ENCODE data around the gene CNDP2. TPM values are rescaled to one million over a fixed set of nuclear protein-coding genes. Genes with fewer than 3 reads are reported as not detected.

Gene CNDP2
- total and polyA plus RNA-seq, 12 donors, result 49.7 to 159 (median 97.9) TPM

GRCh38 chr18:74546751-74547530 is 50.8 kb downstream of the CNDP2 start:
- Histone ChIP-seq H3K4me1 (replicated peaks in 1 of 2) (peaks cover 0 to 2% of the 10 kb centered on the region in 2 donors), H3K4me3 (no peak overlapping the region), H3K36me3 (replicated peaks in 1 of 2) (no peaks in the 10 kb centered on the region), H3K27me3 (no peaks in the 10 kb centered on the region), H3K27ac (peak overlapping the region in 1 of 5 donors; percentile 50), H3K9me3 (replicated peaks in 1 of 3) (peaks cover 0 to 6% (median 0%) of the 10 kb centered on the region in 3 donors)
- WGBS, 4 donors, result 47 to 64% (median 56%) methylated on average over 9 of the region's 9 CpGs
- peak in 1 of 7 donors; percentile 34 for DNase-seq
- intact Hi-C loops (cut with DNase I), result loop anchor here in 1 of 2 donors (5.0 kb wide), 1 partner anchor 350 kb away; no protein-coding TSS in a partner anchor
- no peak for TF ChIP-seq CTCF (IDR thresholded peaks at IDR 0.05)
- TF ChIP-seq POLR2A (IDR thresholded peaks at IDR 0.05), result no peak

DNA sequence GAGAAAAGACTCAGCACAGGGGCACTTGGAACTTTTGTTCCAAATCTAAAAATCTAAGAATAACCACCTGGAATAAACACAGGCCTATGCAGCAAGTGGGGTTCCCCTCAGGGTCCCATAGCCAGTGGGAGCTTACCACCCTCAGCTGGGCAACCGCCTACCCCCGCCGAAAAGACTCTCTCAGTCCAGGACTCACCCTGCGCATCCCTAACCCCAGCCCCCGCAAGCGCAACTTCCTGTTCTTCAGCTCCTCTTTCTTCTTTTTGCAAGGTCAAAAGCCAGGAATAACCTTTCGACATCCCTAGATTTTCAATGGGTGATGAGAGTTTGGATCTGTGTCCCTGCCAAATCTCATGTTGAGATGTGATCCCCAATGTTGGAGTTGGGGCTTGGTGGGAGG is 51.7 kb downstream of the CNDP2 start:
- Histone ChIP-seq H3K36me3 (replicated peaks in 1 of 2) (no peaks in the 10 kb centered on the region), H3K27me3 (no peaks in the 10 kb centered on the region), H3K4me1 (replicated peaks in 1 of 2) (peaks cover 0 to 2% of the 10 kb centered on the region in 2 donors), H3K27ac (no peak overlapping the region), H3K4me3 (no peak overlapping the region), H3K9me3 (replicated peaks in 1 of 3) (peaks cover 0 to 6% (median 0%) of the 10 kb centered on the region in 3 donors)
- TF ChIP-seq CTCF (IDR thresholded peaks at IDR 0.05) (no peak), POLR2A (IDR thresholded peaks at IDR 0.05) (no peak)
- DNase-seq, result no peak
- intact Hi-C loops (cut with DNase I), result loop anchor here in 1 of 2 donors (5.0 kb wide), 1 partner anchor 351 kb away; no protein-coding TSS in a partner anchor
- 92 to 95% (median 94%) methylated on average over 7 of the region's 7 CpGs for WGBS, 4 donors

- DNase-seq, result peak in 1 of 7 donors; percentile 14
- 85 to 96% (median 94%) methylated on average over 1 of the region's 1 CpG for WGBS, 4 donors
- no peak overlapping the region for H3K27ac ChIP-seq
Observed at GRCh38 chr18:74549591-74550104, 53.5 kb downstream of the CNDP2 start.

More at GRCh38 chr18:74549591-74550104, 53.5 kb downstream of the CNDP2 start:
- H3K27me3 ChIP-seq, result no peaks in the 10 kb centered on the region
- no peaks in the 10 kb centered on the region for H3K36me3 ChIP-seq (replicated peaks in 1 of 2)
- H3K4me1 ChIP-seq (replicated peaks in 1 of 2), result peaks cover 0 to 2% of the 10 kb centered on the region in 2 donors
- intact Hi-C loops (cut with DNase I), result loop anchor here (5.0 to 10.0 kb wide), 4 partner anchors 185 to 355 kb away; no protein-coding TSS in a partner anchor
- H3K4me3 ChIP-seq, result no peak overlapping the region
- peaks cover 0 to 6% (median 0%) of the 10 kb centered on the region in 3 donors for H3K9me3 ChIP-seq (replicated peaks in 1 of 3)
- TF ChIP-seq POLR2A (IDR thresholded peaks at IDR 0.05) (no peak), CTCF (IDR thresholded peaks at IDR 0.05) (no peak)

Measured in adrenal gland (tissue), 12 donors.